Nucleus accumbens (tissue), 56 donors: ENCODE results near the gene CALCOCO1.

Experiments
- DNase-seq, 56 donors: peaks; one replicate each; lab custom pipeline; 2025; lab: John Stamatoyannopoulos, UW

CALCOCO1 gene

DNA sequence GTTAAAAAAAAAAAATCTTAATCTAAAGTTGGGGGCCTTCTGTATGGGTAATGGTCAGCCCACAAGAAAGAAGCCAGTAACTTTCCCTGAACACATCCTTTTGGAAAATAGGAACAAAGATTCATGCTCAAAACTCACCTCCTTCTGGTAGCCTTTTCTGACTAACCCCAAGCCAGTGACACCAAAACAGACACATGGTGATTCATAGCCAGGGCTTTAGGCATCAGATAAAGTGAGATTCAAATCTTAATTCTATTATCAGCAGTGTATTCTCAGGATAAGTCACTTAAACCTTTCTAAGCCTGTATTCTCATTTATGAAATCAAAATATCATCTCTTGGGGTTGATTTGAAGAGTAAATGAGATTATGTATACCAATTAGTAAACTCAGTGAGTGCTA, 56.3 kb downstream of the CALCOCO1 start:
- DNase-seq, result no peak

- DNase-seq, result no peak
Measured at GRCh38 chr12:53670308-53670707, 56.9 kb downstream of the CALCOCO1 start.

GRCh38 chr12:53667080-53667479, 60.2 kb downstream of the CALCOCO1 start:
- DNase-seq, result no peak

DNA sequence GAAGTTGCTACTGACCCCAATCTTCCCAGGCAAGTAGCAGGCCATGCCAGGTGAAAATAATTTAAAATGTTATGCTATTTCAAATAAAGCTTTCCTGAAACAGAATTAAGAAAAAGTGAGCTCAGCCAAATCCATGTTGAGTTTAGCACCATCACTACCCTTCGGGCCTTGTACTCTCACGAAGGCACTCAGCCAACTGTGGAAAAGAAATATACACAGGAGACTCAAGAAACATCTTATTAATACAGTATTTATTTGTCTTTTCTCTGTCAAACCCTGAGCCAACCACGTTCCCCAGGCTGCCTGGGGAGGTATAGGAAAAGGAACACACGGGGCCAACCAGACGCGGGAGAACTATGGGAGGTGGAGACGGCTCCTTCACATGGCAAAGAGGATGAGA, 62.3 kb downstream of the CALCOCO1 start:
- DNase-seq, result no peak

DNA sequence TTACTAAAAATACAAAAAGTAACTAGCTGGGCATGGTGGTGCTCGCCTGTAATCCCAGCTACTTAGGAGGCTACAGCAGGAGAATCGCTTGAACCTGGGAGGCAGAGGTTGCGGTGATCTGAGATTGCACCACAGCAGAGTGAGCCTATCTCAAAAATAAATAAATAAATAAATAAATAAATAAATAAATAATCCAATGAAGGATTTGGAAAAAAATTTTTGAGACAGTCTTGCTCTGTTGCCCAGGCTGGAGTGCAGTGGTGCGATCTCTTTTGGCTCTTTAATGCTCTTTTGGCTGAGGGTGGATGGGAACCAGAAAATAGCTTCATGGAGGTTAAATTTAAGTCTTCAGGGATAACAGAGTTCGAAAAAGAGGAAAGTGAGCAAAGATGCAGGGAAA, 63.1 kb downstream of the CALCOCO1 start:
- no peak for DNase-seq

GRCh38 chr12:53660041-53660440, 67.2 kb downstream of the CALCOCO1 start:
- peak in 2 of 56 donors; percentile 1 to 2 for DNase-seq

GRCh38 chr12:53659571-53659981, 67.7 kb downstream of the CALCOCO1 start:
- DNase-seq, result no peak

DNA sequence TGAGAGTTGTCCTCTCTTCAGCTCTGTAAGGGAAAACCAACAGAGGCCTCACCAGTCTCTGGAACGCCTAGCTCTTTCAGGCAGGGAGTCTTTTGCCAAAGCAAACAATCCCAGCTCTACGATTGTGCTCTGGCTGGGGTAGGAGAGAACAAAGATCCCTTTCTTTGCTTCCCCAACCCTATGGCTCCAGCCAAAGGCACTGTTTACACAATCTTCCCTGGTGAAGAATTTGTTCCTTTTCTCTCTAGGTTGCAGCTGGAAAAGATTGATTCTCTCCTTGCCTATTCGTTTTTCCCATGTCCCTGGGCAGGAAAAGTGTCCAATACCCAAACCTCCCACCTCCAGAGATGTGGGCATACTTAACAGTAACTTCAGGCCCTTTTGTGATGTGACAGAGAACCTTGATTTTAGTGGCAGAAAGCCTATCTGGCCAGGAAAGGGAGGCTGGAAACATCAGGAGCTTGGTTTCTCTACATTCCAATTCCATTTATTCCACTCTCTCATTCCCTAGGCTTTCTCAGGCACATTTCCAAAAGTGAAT, 68.2 kb downstream of the CALCOCO1 start:
- peak in 53 of 56 donors; percentile 8 to 89 (median 69) for DNase-seq
